Caco-2 (cell line): ENCODE measurements around the gene SLC39A11. TPM values are rescaled to one million over a fixed set of nuclear protein-coding genes. Genes with fewer than 3 reads are reported as not detected.

Experiments used
- BruUV-seq: library from RNA; stranded (reverse); fragments of 400-500 nt; replicated peaks from 2 replicates; lab custom pipeline; 2021; lab: Mats Ljungman, UMichigan
- CTCF ChIA-PET: fragments of 300-600 bp; sonication (Branson Sonifier 250); formaldehyde crosslinking; loops from one replicate; lab custom pipeline; 2022; ENCODE audit warnings: antibody characterized with exemption; lab: Charles Lee
- POLR2A ChIA-PET: fragments of 300-600 bp; sonication (Branson Sonifier 250); formaldehyde crosslinking; loops from one replicate; lab custom pipeline; 2022; ENCODE audit warnings: antibody characterized with exemption; lab: Charles Lee
- DNase-seq, 2 experiments: peaks; one replicate each; pipeline versions ENCODE4 v3.0.0 to v3.0.0-alpha.2; 2020 to 2022
- H3K27me3 ChIP-seq: replicated peaks from 2 replicates; pipeline ENCODE4 v1.6.0; 2011; ENCODE audit warnings: low read length; ENCODE audit not compliant: control insufficient read depth, insufficient read depth
- H3K36me3 ChIP-seq: 2 replicates; pipeline ENCODE4 v1.5.1; 2011; ENCODE audit warnings: low read length; ENCODE audit not compliant: control insufficient read depth, insufficient read depth
- H3K4me1 ChIP-seq: fragments of 250-450 bp; sonication (Bioruptor Pico); 2 replicates; pipeline ENCODE4 v1.5.1; 2020; ENCODE audit warnings: mild to moderate bottlenecking
- H3K4me3 ChIP-seq: 2 replicates; pipeline ENCODE4 v1.5.1; 2011; ENCODE audit warnings: low read depth, mild to moderate bottlenecking, control low read depth, low read length
- H3K9me3 ChIP-seq: fragments of 250-450 bp; sonication (Bioruptor Pico); 2 replicates; pipeline ENCODE4 v1.5.1; 2020; ENCODE audit warnings: mild to moderate bottlenecking, moderate library complexity
- H3K27ac Mint-ChIP-seq: one replicate; pipeline ENCODE4 v1.8.0; 2022; ENCODE audit warnings: mixed read lengths; ENCODE audit not compliant: unreplicated experiment
- H3K27me3 Mint-ChIP-seq: one replicate; pipeline ENCODE4 v1.8.0; 2022; ENCODE audit warnings: mixed read lengths; ENCODE audit not compliant: insufficient read depth, unreplicated experiment
- H3K36me3 Mint-ChIP-seq: one replicate; pipeline ENCODE4 v1.8.0; 2022; ENCODE audit warnings: mild to moderate bottlenecking, mixed read lengths; ENCODE audit not compliant: insufficient read depth, unreplicated experiment
- H3K4me1 Mint-ChIP-seq: one replicate; pipeline ENCODE4 v1.8.0; 2022; ENCODE audit warnings: low read depth, mixed read lengths; ENCODE audit not compliant: unreplicated experiment
- H3K4me3 Mint-ChIP-seq: one replicate; pipeline ENCODE4 v1.8.0; 2022; ENCODE audit warnings: mild to moderate bottlenecking, moderate library complexity, mixed read lengths; ENCODE audit not compliant: unreplicated experiment
- H3K9me3 Mint-ChIP-seq: one replicate; pipeline ENCODE4 v1.8.0; 2022; ENCODE audit warnings: mixed read lengths; ENCODE audit not compliant: unreplicated experiment
- CTCF ChIP-seq, 2 experiments: fragments of 200-600 bp in 1 of 2; IDR thresholded peaks; 1 replicate in 1 of 2; 2 replicates in 1 of 2; pipeline versions ENCODE4 v1.5.1 to v1.8.0; 2011 to 2022; ENCODE audit warnings: antibody characterized with exemption in 1 of 2, control low read depth in 1 of 2, inconsistent platforms in 1 of 2, low read depth in 1 of 2, low read length in 1 of 2, mild to moderate bottlenecking in 1 of 2, moderate library complexity in 1 of 2; ENCODE audit not compliant: insufficient read depth in 1 of 2, severe bottlenecking in 1 of 2, unreplicated experiment in 1 of 2
- intact Hi-C: fragments of 100-400 bp; cut with micrococcal nuclease; formaldehyde crosslinking; loops from one replicate; pipeline ENCODE4 v1.10.0; 2022; ENCODE audit not compliant: unreplicated experiment
- total RNA-seq: library from RNA; stranded (reverse); gene quantifications from 2 replicates; pipeline ENCODE4 v1.2.3, GENCODE V29; 2022

Gene SLC39A11
- total RNA-seq, 1 experiment from 2014 or later: 26.4 TPM

- H3K4me1 ChIP-seq: no peaks in the 10 kb centered on the region
- no peak for TF ChIP-seq CTCF (IDR thresholded peaks at IDR 0.05; ENCODE audit: insufficient read depth in 1 of 2, low read depth in 1 of 2, low read length in 1 of 2, severe bottlenecking in 1 of 2, unreplicated experiment in 1 of 2)
- Mint-ChIP-seq H3K36me3 (no peaks in the 10 kb centered on the region), H3K27me3 (peaks cover 6% of the 10 kb centered on the region), H3K9me3 (no peaks in the 10 kb centered on the region), H3K27ac (no peak overlapping the region), H3K4me1 (no peaks in the 10 kb centered on the region), H3K4me3 (no peak overlapping the region)
- no peaks in the 10 kb centered on the region for H3K27me3 ChIP-seq
- no peak for DNase-seq
- no peak overlapping the region for H3K4me3 ChIP-seq
- ChIA-PET POLR2A (no interaction called here), CTCF (no interaction called here)
- intact Hi-C loops: no loop called here
- no TSS peak for BruUV-seq
- no peaks in the 10 kb centered on the region for H3K9me3 ChIP-seq
- no peaks in the 10 kb centered on the region for H3K36me3 ChIP-seq
Observed at GRCh38 chr17:73101031-73101430, 8.5 kb upstream of the SLC39A11 start.

GRCh38 chr17:73100363-73100762, 7.9 kb upstream of the SLC39A11 start:
- CTCF ChIA-PET: no interaction called here
- Histone ChIP-seq H3K4me1 (no peaks in the 10 kb centered on the region), H3K9me3 (no peaks in the 10 kb centered on the region), H3K36me3 (no peaks in the 10 kb centered on the region), H3K4me3 (no peak overlapping the region), H3K27me3 (no peaks in the 10 kb centered on the region)
- peaks cover 6% of the 10 kb centered on the region for H3K27me3 Mint-ChIP-seq
- no peak overlapping the region for H3K27ac Mint-ChIP-seq
- intact Hi-C loops: no loop called here
- POLR2A ChIA-PET: no interaction called here
- no peaks in the 10 kb centered on the region for H3K36me3 Mint-ChIP-seq
- BruUV-seq: no TSS peak
- H3K9me3 Mint-ChIP-seq: no peaks in the 10 kb centered on the region
- no peak for TF ChIP-seq CTCF (IDR thresholded peaks at IDR 0.05; ENCODE audit: insufficient read depth in 1 of 2, low read depth in 1 of 2, low read length in 1 of 2, severe bottlenecking in 1 of 2, unreplicated experiment in 1 of 2)
- no peak for DNase-seq
- H3K4me1 Mint-ChIP-seq: no peaks in the 10 kb centered on the region
- H3K4me3 Mint-ChIP-seq: no peak overlapping the region

GRCh38 chr17:73099511-73099910, 7.0 kb upstream of the SLC39A11 start:
- POLR2A ChIA-PET: no interaction called here

More at GRCh38 chr17:73099511-73099910, 7.0 kb upstream of the SLC39A11 start:
- H3K9me3 Mint-ChIP-seq: no peaks in the 10 kb centered on the region
- H3K4me1 Mint-ChIP-seq: no peaks in the 10 kb centered on the region
- no TSS peak for BruUV-seq
- CTCF ChIA-PET: no interaction called here
- Histone ChIP-seq H3K9me3 (no peaks in the 10 kb centered on the region), H3K36me3 (no peaks in the 10 kb centered on the region), H3K4me1 (no peaks in the 10 kb centered on the region), H3K4me3 (no peak overlapping the region), H3K27me3 (no peaks in the 10 kb centered on the region)
- no peak for DNase-seq
- peaks cover 6% of the 10 kb centered on the region for H3K27me3 Mint-ChIP-seq
- intact Hi-C loops: loop anchor here (10.0 kb wide), 1 partner anchor 65 kb away; the partner anchor contains the start of gene SSTR2
- H3K27ac Mint-ChIP-seq: no peak overlapping the region
- H3K36me3 Mint-ChIP-seq: no peaks in the 10 kb centered on the region
- no peak overlapping the region for H3K4me3 Mint-ChIP-seq
- TF ChIP-seq CTCF (IDR thresholded peaks at IDR 0.05; ENCODE audit: insufficient read depth in 1 of 2, low read depth in 1 of 2, low read length in 1 of 2, severe bottlenecking in 1 of 2, unreplicated experiment in 1 of 2): no peak
